Upper lobe of right lung (tissue), 1 donor: Measurements from ENCODE around the gene HINT3. TPM values are rescaled to one million over a fixed set of nuclear protein-coding genes. Genes with fewer than 3 reads are reported as not detected.

Source experiments
- ATAC-seq: fragments of 200-7000 bp; cut with Tn5 transposase; one replicate; pipeline ENCODE4 v1.9.1; 2020; ENCODE audit warnings: mild to moderate bottlenecking, moderate library complexity
- DNase-seq: peaks from one replicate; pipeline ENCODE4 v3.0.0-alpha.2; 2020
- H3K27ac ChIP-seq: fragments of 200-600 bp; one replicate; pipeline ENCODE4 v1.8.0; 2022
- H3K27me3 ChIP-seq: fragments of 200-600 bp; one replicate; pipeline ENCODE4 v1.8.0; 2022; ENCODE audit warnings: mild to moderate bottlenecking
- H3K36me3 ChIP-seq: fragments of 200-600 bp; one replicate; pipeline ENCODE4 v1.8.0; 2022
- H3K4me1 ChIP-seq: fragments of 200-600 bp; one replicate; pipeline ENCODE4 v1.8.0; 2022
- H3K4me3 ChIP-seq: fragments of 200-600 bp; one replicate; pipeline ENCODE4 v1.8.0; 2022; ENCODE audit warnings: mild to moderate bottlenecking
- H3K9me3 ChIP-seq: fragments of 200-600 bp; one replicate; pipeline ENCODE4 v1.8.0; 2022
- CTCF ChIP-seq: fragments of 200-600 bp; IDR thresholded peaks from one replicate; pipeline ENCODE4 v1.8.0; 2022; ENCODE audit warnings: antibody characterized with exemption
- intact Hi-C: fragments of 100-400 bp; cut with DNase I; formaldehyde crosslinking; loops from one replicate; pipeline ENCODE4 v1.11.0; 2022
- total RNA-seq: library from RNA; stranded (reverse); fragmentation: NEBNext Ultra II Directional; extraction: Animal tissue kit (Norgen Biotek cat#: 25700); gene quantifications from one replicate; pipeline ENCODE4 v1.2.1, GENCODE V29; 2021
- donor health status: DM: no; HTN: yes; CAD: no; lungs with severe emphysema.

HINT3 gene
- total RNA-seq, 1 donor from 2014 or later = 27.9 TPM

- Histone ChIP-seq H3K36me3 (peaks cover 6% of the 10 kb centered on the region), H3K9me3 (no peaks in the 10 kb centered on the region), H3K4me3 (no peak overlapping the region), H3K27ac (no peak overlapping the region), H3K4me1 (peaks cover 9% of the 10 kb centered on the region), H3K27me3 (no peaks in the 10 kb centered on the region)
- no peak for TF ChIP-seq CTCF
- DNase-seq (no peak), ATAC-seq (no peak)
- intact Hi-C loops = no loop called here
These were observed 26.8 kb downstream of the HINT3 start for GRCh38 chr6:125983246-125983945.

- Histone ChIP-seq H3K4me1 (peaks cover 9% of the 10 kb centered on the region), H3K27me3 (no peaks in the 10 kb centered on the region), H3K4me3 (no peak overlapping the region), H3K27ac (no peak overlapping the region), H3K36me3 (peaks cover 6% of the 10 kb centered on the region), H3K9me3 (no peaks in the 10 kb centered on the region)
- no peak for ATAC-seq
- no peak for TF ChIP-seq CTCF
- intact Hi-C loops = no loop called here
- no peak for DNase-seq
These were observed 27.7 kb downstream of the HINT3 start for GRCh38 chr6:125984311-125984710.

- no peak for DNase-seq
These were observed 29.0 kb downstream of the HINT3 start for GRCh38 chr6:125985522-125985921.

GRCh38 chr6:125985979-125986300 is 29.4 kb downstream of the HINT3 start:
- TF ChIP-seq CTCF = no peak
- Histone ChIP-seq H3K27me3 (no peaks in the 10 kb centered on the region), H3K27ac (peak overlapping the region; percentile 85), H3K36me3 (no peaks in the 10 kb centered on the region), H3K4me1 (peaks cover 9% of the 10 kb centered on the region), H3K4me3 (peak overlapping the region; percentile 73), H3K9me3 (no peaks in the 10 kb centered on the region)
- DNase-seq = no peak
- intact Hi-C loops = no loop called here
- ATAC-seq = no peak

More at GRCh38 chr6:125985522-125985921, 29.0 kb downstream of the HINT3 start:
- TF ChIP-seq CTCF = no peak
- ATAC-seq = no peak
- H3K4me1 ChIP-seq = peaks cover 9% of the 10 kb centered on the region
- H3K27me3 ChIP-seq = no peaks in the 10 kb centered on the region
- peak overlapping the region; percentile 73 for H3K4me3 ChIP-seq
- H3K27ac ChIP-seq = peak overlapping the region; percentile 85
- H3K9me3 ChIP-seq = no peaks in the 10 kb centered on the region
- intact Hi-C loops = no loop called here
- H3K36me3 ChIP-seq = no peaks in the 10 kb centered on the region

- Histone ChIP-seq H3K27me3 (no peaks in the 10 kb centered on the region), H3K4me1 (peaks cover 9% of the 10 kb centered on the region), H3K4me3 (peak within 1 kb of the TSS; percentile 73), H3K9me3 (no peaks in the 10 kb centered on the region), H3K27ac (peak within 1 kb of the TSS; percentile 85), H3K36me3 (no peaks in the 10 kb centered on the region)
- ATAC-seq (peak; percentile 99), DNase-seq (peak; percentile 96)
- TF ChIP-seq CTCF = no peak
- intact Hi-C loops = no loop called here
These were observed 29.9 kb downstream of the HINT3 start, which contains the start of gene TRMT11 for GRCh38 chr6:125986301-125987025. Gene TRMT11, plus strand, starts transcription at chr6:125986540. Its CDS starts 11 bp downstream, at chr6:125986551.
